Measurements from ENCODE around the gene CKAP2L. TPM values are rescaled to one million over a fixed set of nuclear protein-coding genes. Genes with fewer than 3 reads are reported as not detected.

Gene CKAP2L
- total and polyA plus RNA-seq, 9 of the 15 experiments (the other 6 are each of a cell fraction or from before 2014, with no cell fraction given), result 10.4 to 21.9 (median 14.2) TPM

GRCh38 chr2:112794841-112795240 lies 30.4 kb upstream of the CKAP2L start:
- FAIRE-seq (peak; percentile 6), DNase-seq (ENCODE audit: extremely low read depth in 1 of 4, low spot score in 3 of 4) (no peak), ATAC-seq (peak; percentile 17)
- Histone ChIP-seq H3K9me3 (replicated peaks; ENCODE audit: control insufficient read depth, insufficient read depth, low read depth, low read length) (0 out of 2 replicates have a peak, but pooled peaks cover 4% of the 10 kb centered on the region), H3K36me3 (ENCODE audit: control insufficient read depth, insufficient read depth, low read length) (no peaks in the 10 kb centered on the region), H3K4me2 (ENCODE audit: insufficient read depth, low read length) (0 out of 2 replicates have a peak overlapping the region, but pooled peaks have one; percentile 5), H3K79me2 (ENCODE audit: control insufficient read depth, insufficient read depth, low read length) (no peaks in the 10 kb centered on the region), H3K27ac (ENCODE audit: extremely low read depth, low read depth, low read length) (peak overlapping the region; percentile 81; the same call in 2 of the 3 replicates), H4K20me1 (replicated peaks; ENCODE audit: control insufficient read depth, insufficient read depth, low read length) (no peaks in the 10 kb centered on the region), H3K9ac (ENCODE audit: insufficient read depth in 1 of 2, low read depth in 2 of 2, low read length in 2 of 2) (peak overlapping the region in 1 of 2 experiments; percentile 23; a peak in 2 of 4 replicates), H3K4me3 (no peak overlapping the region), H3K27me3 (ENCODE audit: control insufficient read depth in 2 of 2, insufficient read depth in 2 of 2, low read length in 2 of 2) (no peaks in the 10 kb centered on the region), H2AFZ (ENCODE audit: low read depth, low read length) (peak overlapping the region; percentile 79), H3K4me1 (replicated peaks in 1 of 2; ENCODE audit: control insufficient read depth in 2 of 2, insufficient read depth in 2 of 2, low read length in 2 of 2) (peaks cover 3 to 24% of the 10 kb centered on the region in 2 experiments), H3K9me1 (ENCODE audit: control insufficient read depth, insufficient read depth, low read length) (no peaks in the 10 kb centered on the region)
- in situ Hi-C loops (cut with MboI) (no loop called here), intact Hi-C loops (cut with micrococcal nuclease) (loop anchor here (2.0 kb wide), 1 partner anchor 30 kb away; the partner anchor contains the start of gene CKAP2L)
- ChIA-PET POLR2A (interaction anchor here (0.7 kb wide), 1 partner anchor 17 kb away, joined by 4 read pairs; no protein-coding TSS in a partner anchor), CTCF (ENCODE audit: low intra/inter-chr PET ratio) (no interaction called here)
- BruUV-seq (replicated peaks), result no TSS peak
- WGBS (ENCODE audit: insufficient coverage, low coverage, missing lambda C conversion rate), result 53% methylated on average over 3 of the region's 3 CpGs
- TF ChIP-seq ZSCAN32 (CRISPR knock-in tag; IDR thresholded peaks at IDR 0.05) (no peak), ZNF224 (CRISPR knock-in tag; IDR thresholded peaks at IDR 0.05) (no peak), HDAC8 (tag; IDR thresholded peaks at IDR 0.05) (peak; percentile 93), TGIF2 (CRISPR knock-in tag; IDR thresholded peaks at IDR 0.05) (no peak), NR2C2 (CRISPR knock-in tag; IDR thresholded peaks at IDR 0.05) (no peak), NR2C2 (tag; IDR thresholded peaks at IDR 0.05) (peak; percentile 35; the same call in 1 of the 2 replicates), SAFB (IDR thresholded peaks at IDR 0.05; ENCODE audit: borderline replicate concordance, low read depth, low read length) (no peak), ZNF398 (CRISPR knock-in tag; IDR thresholded peaks at IDR 0.05) (no peak), DNMT1 (IDR thresholded peaks at IDR 0.05) (no peak), TEAD4 (IDR thresholded peaks at IDR 0.05; ENCODE audit: low read length) (no peak), TEAD4 (CRISPR knock-in tag; IDR thresholded peaks at IDR 0.05; ENCODE audit: borderline replicate concordance) (no peak), LCOR (CRISPR knock-in tag; IDR thresholded peaks at IDR 0.05) (no peak), HNRNPH1 (optimal IDR thresholded peaks at IDR 0.05; ENCODE audit: low read depth, low read length) (no peak), SMAD4 (CRISPR knock-in tag; conservative IDR thresholded peaks at IDR 0.05) (peak; percentile 76), DACH1 (IDR thresholded peaks at IDR 0.05; ENCODE audit: partially characterized antibody) (no peak), ZNF449 (CRISPR knock-in tag; IDR thresholded peaks at IDR 0.05) (peak; percentile 38; the same call in 1 of the 2 replicates)
- TF ChIP-seq, protein P1, sequence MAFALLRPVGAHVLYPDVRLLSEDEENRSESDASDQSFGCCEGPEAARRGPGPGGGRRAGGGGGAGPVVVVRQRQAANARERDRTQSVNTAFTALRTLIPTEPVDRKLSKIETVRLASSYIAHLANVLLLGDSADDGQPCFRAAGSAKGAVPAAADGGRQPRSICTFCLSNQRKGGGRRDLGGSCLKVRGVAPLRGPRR (CRISPR knock-in tag; IDR thresholded peaks at IDR 0.05), result peak; percentile 48; the same call in 1 of the 2 replicates
- TF ChIP-seq, protein P2, sequence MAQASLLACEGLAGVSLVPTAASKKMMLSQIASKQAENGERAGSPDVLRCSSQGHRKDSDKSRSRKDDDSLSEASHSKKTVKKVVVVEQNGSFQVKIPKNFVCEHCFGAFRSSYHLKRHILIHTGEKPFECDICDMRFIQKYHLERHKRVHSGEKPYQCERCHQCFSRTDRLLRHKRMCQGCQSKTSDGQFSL (CRISPR knock-in tag; IDR thresholded peaks at IDR 0.05), result no peak
- TF ChIP-seq, protein P2 (tag; IDR thresholded peaks at IDR 0.05), result 0 out of 4 replicates have a peak, but pooled peaks of 1 of the 2 experiments have one; percentile 18
